ENCODE data around the gene NELFE. TPM values are rescaled to one million over a fixed set of nuclear protein-coding genes. Genes with fewer than 3 reads are reported as not detected.
A peak's percentile ranks its signal among the peaks of the same experiment; 100 is the strongest.

NELFE gene
- total and polyA plus RNA-seq, 2 of the 13 experiments (the other 11 are each of a cell fraction or from before 2014, with no cell fraction given): 51.3 to 69.8 TPM

- TF ChIP-seq ZHX2 (IDR thresholded peaks at IDR 0.05; ENCODE audit: low read depth): peak; percentile 15; the same call in 1 of the 2 replicates
- no peak for TF ChIP-seq ZHX2 (CRISPR knock-in tag; IDR thresholded peaks at IDR 0.05; ENCODE audit: borderline replicate concordance)
- TF ChIP-seq ZNF142 (CRISPR knock-in tag; IDR thresholded peaks at IDR 0.05): peak; percentile 88
- peak; percentile 17; the same call in 1 of the 2 replicates for TF ChIP-seq CCDC6 (CRISPR knock-in tag; IDR thresholded peaks at IDR 0.05)
- TF ChIP-seq PHF21A (CRISPR knock-in tag; IDR thresholded peaks at IDR 0.05): peak; percentile 98
- 0 out of 2 replicates have a peak, but pooled peaks have one; percentile 69 for TF ChIP-seq ZNF766 (CRISPR knock-in tag; IDR thresholded peaks at IDR 0.05; ENCODE audit: borderline replicate concordance)
- TF ChIP-seq ZBTB7A (CRISPR knock-in tag; IDR thresholded peaks at IDR 0.05): no peak; the same call in 1 of the 2 replicates
- TF ChIP-seq KLF9 (CRISPR knock-in tag; IDR thresholded peaks at IDR 0.05; ENCODE audit: low read depth): 0 out of 2 replicates have a peak, but pooled peaks have one; percentile 63
- no peak for TF ChIP-seq ZFP82 (CRISPR knock-in tag; IDR thresholded peaks at IDR 0.05; ENCODE audit: borderline replicate concordance)
- TF ChIP-seq ZBTB8A (CRISPR knock-in tag; IDR thresholded peaks at IDR 0.05; ENCODE audit: borderline replicate concordance, low read depth): no peak
- no peak for TF ChIP-seq ZNF432 (CRISPR knock-in tag; IDR thresholded peaks at IDR 0.05; ENCODE audit: borderline replicate concordance)
- TF ChIP-seq NFE2L2 (IDR thresholded peaks at IDR 0.05; ENCODE audit: low read length): no peak
- TF ChIP-seq JARID2 (CRISPR knock-in tag; IDR thresholded peaks at IDR 0.05; ENCODE audit: insufficient replicate concordance): peak; percentile 36
Observed at GRCh38 chr6:31945507-31946369, 13.0 kb downstream of the NELFE start, which contains the start of gene CFB (continued).
